Fibroblast of gingiva (primary cell): Measurements from ENCODE around the gene AMDHD2.

Experiments used
- DNase-seq: peaks from one replicate; pipeline ENCODE4 v3.0.0-alpha.2; 2011; ENCODE audit warnings: low read depth

The AMDHD2 gene

DNA sequence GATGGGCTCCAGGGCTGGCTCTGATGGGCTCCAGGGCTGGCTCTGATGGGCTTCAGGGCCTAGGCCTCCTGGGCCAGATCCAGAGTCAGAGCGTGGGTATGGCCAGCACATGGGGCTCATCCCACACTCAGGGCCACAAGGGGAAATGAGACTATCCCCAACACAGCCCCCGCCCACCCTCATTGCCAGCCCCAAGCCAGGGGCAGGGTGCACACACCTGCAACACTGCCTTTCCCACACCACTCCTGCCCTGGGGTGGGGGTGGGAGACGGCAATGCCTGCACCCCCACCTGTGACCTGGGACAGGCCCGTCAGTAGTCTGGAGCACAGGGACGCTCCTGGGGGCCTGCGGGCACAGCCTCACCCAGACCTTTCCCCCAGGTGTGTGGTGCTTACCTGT is 20.7 kb upstream of the AMDHD2 start:
- DNase-seq, result no peak

- DNase-seq, result no peak
These were observed 20.2 kb upstream of the AMDHD2 start for GRCh38 chr16:2499890-2500429.

GRCh38 chr16:2500430-2500917 is 19.7 kb upstream of the AMDHD2 start:
- DNase-seq, result no peak

DNA sequence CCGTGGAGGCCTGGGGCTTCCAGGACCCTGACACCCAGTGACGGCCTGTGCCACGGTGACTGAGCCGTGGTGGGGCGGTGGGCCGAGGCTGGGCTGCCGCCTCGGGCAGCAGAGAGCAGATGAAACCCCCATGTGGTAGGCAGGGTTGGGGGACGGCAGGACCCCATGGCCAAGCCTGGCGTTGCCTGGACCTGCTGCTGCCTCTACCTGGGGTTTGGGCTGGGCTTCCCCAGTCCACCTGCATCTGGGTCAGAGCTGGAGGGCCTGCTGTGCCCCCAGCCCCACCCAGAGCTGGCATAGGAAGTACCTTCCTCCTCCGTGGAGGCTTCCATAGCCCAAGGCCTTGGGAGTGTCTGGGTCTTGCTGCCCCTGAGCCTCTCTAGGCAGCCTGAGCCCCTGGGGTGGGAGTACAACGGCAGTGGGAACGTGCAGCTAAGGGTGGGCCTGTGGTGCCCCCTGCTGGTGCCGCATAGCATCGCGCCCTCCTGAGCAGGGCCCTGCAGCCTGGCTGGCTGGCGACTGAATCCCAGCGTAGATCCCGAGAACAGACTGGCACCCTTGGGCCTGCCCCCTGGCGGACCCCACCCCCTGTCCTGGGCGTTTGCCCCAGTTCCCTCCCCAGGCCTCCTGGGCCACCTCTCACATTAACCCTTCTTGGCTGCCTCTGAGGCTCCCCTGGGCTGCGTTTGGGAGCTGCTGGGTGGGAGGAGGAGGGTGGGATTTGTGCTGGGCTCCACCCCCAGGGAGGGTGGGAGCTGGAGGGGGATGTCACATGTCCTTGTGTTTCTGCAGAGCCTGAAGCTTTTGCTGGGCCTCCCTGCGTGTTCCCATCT is 19.0 kb upstream of the AMDHD2 start:
- DNase-seq, result peak; percentile 64

DNA sequence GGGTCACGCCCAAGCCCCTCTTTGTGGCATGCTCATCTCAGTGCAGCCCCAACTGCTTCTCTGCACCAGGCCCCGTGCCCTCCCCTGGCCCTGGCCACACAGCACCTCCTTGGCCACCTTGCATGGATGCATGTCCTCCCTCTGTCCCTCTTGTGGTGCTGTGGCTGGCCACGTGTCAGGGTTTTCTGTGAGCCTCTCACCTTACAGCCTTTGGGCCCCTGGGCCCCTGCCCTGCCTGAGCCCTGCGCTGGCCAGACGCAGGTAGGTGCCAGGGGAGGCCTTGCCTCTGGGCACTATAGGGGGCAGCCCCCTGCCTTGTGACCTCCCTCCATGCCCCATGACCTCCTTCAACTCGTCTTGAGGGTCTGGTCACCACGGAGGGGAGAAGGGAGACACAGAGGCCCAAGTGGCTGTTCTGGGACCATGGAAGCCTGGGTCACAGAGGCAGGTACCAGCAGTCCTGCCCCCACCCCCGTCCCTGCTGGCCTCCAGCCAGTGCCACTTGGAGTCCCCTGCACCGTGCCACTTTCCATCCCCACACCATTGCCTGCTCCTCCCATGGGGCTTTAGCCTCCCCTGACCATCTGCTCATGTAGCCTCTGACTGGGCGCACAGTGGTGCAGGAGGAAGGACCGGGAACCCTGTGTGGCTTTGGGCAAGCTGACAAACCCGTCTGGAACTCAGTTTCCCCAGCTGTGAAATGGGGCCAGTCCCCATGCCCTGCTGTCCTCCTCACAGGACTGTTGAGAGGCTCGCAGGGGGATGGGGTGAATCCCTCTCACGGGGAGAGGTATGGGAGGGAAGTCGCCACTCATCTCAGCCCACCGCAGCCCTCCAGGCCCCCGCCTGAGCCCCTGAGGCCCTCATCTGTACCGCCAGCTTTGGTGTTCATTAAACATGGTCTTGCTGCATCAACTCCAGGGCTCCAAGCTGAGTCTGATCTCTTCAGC is 17.9 kb upstream of the AMDHD2 start:
- no peak for DNase-seq

- DNase-seq, result no peak
These were observed 14.5 kb upstream of the AMDHD2 start for GRCh38 chr16:2505695-2506094.

- no peak for DNase-seq
These were observed 13.0 kb upstream of the AMDHD2 start for GRCh38 chr16:2507052-2507659.

GRCh38 chr16:2507665-2508064 is 12.5 kb upstream of the AMDHD2 start:
- DNase-seq, result no peak

- no peak for DNase-seq
These were observed 11.3 kb upstream of the AMDHD2 start for GRCh38 chr16:2508722-2509400.

GRCh38 chr16:2511128-2511800 is 8.9 kb upstream of the AMDHD2 start:
- DNase-seq, result peak; percentile 58

- DNase-seq, result no peak
These were observed 8.0 kb upstream of the AMDHD2 start for GRCh38 chr16:2511996-2512734.

DNA sequence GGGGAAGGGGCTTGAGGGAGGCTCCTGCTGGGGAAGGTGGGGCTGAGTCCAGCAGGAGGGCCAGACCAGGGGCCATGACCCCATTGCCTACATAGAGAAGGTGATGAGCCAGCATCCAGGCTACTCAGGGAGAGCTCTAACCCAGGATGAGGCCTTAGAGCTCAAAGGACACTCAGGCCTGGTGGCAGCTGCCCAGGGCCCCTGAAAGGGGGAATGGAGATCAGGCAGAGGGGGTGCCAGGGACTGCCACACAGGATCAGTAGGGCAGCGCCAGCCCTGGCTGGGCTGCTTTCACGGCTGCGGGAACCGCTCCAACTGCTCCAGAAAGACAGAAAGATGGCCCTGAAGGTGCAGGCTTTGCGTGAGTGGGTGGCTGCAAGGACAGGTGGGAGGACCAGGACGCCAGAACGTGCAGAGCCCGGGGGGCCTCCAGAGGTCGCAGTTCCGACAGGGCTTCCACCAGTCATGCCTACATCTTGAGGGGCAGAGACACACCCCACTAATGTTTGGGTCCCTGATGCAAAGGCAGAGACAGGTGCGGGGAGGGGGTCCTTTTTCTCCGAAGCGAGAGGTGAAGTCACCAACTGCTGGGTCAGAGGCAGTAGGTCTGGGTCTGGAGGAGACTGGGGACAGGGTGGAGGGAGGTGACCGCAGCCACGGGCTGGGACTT is 7.3 kb upstream of the AMDHD2 start:
- DNase-seq, result no peak

- DNase-seq, result peak; percentile 86
These were observed 6.5 kb upstream of the AMDHD2 start, which contains the start of gene ATP6V0C for GRCh38 chr16:2513405-2514332. ATP6V0C (plus strand) TSS chr16:2513952; CDS start chr16:2514104, 152 bp downstream.

- no peak for DNase-seq
These were observed 5.6 kb upstream of the AMDHD2 start for GRCh38 chr16:2514333-2515179.

GRCh38 chr16:2515180-2515851 is 4.9 kb upstream of the AMDHD2 start:
- no peak for DNase-seq

DNA sequence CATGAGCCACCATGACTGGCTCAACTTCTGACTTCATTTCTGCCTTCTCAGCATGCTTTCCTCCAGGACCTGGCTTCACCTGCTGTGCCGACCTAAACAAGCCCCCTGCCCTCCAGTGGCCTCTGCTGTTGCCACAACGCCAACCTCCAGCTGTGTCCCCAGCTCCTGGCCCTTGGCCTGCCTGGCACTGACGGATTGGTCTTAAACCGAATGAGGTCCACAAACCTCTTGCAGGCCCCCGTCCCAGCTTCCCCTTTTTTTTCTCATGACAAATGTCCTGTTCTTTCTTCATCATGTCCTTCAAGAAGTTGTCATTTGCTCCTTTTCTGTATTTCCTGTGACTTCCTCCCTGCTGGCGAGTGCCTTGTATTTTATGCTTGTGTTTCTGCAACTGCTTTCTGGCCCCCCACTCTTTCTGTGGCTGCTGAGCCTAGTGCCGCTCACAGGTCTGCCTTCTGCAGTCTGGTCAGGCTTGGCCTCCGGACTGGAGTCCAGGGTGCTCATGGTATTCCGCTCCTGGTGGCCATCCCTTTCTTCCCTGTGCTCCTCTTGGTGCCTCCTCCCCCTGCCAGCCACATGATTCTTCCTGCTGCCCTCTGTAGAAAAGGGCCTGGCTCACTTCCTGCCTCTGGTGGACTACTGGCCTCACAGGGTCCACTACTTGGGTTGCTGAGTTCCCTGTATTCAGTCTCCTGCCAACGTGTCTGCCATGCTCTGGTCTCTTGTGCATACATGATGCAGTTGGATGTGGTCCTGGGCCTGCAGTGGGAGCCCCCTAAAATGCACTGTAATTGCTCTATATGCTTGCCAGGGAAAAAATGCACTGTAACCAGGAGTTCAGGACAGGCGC is 3.6 kb upstream of the AMDHD2 start:
- no peak for DNase-seq
